ENCODE results near the gene HDAC8.

HDAC8 gene

GRCh38 chrX:72366701-72367454 is 205.8 kb downstream of the HDAC8 start:
- Mint-ChIP-seq H3K27me3 (no peaks in the 10 kb centered on the region), H3K27ac (no peak overlapping the region)

GRCh38 chrX:72366178-72366577 is 206.5 kb downstream of the HDAC8 start:
- Mint-ChIP-seq H3K4me3 (no peak overlapping the region), H3K36me3 (peaks cover 16% of the 10 kb centered on the region), H3K9me3 (no peaks in the 10 kb centered on the region), H3K27ac (no peak overlapping the region), H3K4me1 (no peaks in the 10 kb centered on the region), H3K27me3 (no peaks in the 10 kb centered on the region)
- ATAC-seq (ENCODE audit: low read depth) (no peak), DNase-seq (ENCODE audit: low spot score in 2 of 2) (no peak)

More at GRCh38 chrX:72366701-72367454, 205.8 kb downstream of the HDAC8 start:
- Mint-ChIP-seq H3K4me1 (no peaks in the 10 kb centered on the region), H3K36me3 (peaks cover 16% of the 10 kb centered on the region), H3K4me3 (no peak overlapping the region), H3K9me3 (no peaks in the 10 kb centered on the region)
- ATAC-seq (ENCODE audit: low read depth): no peak
- DNase-seq (ENCODE audit: low spot score in 2 of 2): no peak

- ATAC-seq (ENCODE audit: low read depth) (no peak), DNase-seq (ENCODE audit: low spot score in 2 of 2) (no peak)
- no peaks in the 10 kb centered on the region for H3K4me1 Mint-ChIP-seq
- H3K9me3 Mint-ChIP-seq: no peaks in the 10 kb centered on the region
- H3K36me3 Mint-ChIP-seq: peaks cover 16% of the 10 kb centered on the region
- H3K27me3 Mint-ChIP-seq: no peaks in the 10 kb centered on the region
- H3K27ac Mint-ChIP-seq: no peak overlapping the region
- H3K4me3 Mint-ChIP-seq: no peak overlapping the region
Observed at GRCh38 chrX:72365126-72365525, 207.5 kb downstream of the HDAC8 start.

- H3K36me3 Mint-ChIP-seq: peaks cover 26% of the 10 kb centered on the region
- no peak overlapping the region for H3K27ac Mint-ChIP-seq
- H3K4me3 Mint-ChIP-seq: no peak overlapping the region
- ATAC-seq (ENCODE audit: low read depth) (no peak), DNase-seq (ENCODE audit: low spot score in 2 of 2) (no peak)
- no peaks in the 10 kb centered on the region for H3K27me3 Mint-ChIP-seq
- no peaks in the 10 kb centered on the region for H3K9me3 Mint-ChIP-seq
- H3K4me1 Mint-ChIP-seq: no peaks in the 10 kb centered on the region
Observed at GRCh38 chrX:72360326-72360725, 212.3 kb downstream of the HDAC8 start.

GRCh38 chrX:72358313-72358712 is 214.3 kb downstream of the HDAC8 start:
- Mint-ChIP-seq H3K27me3 (no peaks in the 10 kb centered on the region), H3K9me3 (no peaks in the 10 kb centered on the region), H3K4me3 (no peak overlapping the region), H3K27ac (no peak overlapping the region), H3K4me1 (no peaks in the 10 kb centered on the region), H3K36me3 (peaks cover 21% of the 10 kb centered on the region)
- ATAC-seq (ENCODE audit: low read depth) (no peak), DNase-seq (ENCODE audit: low spot score in 2 of 2) (no peak)

GRCh38 chrX:72352786-72353185 is 219.9 kb downstream of the HDAC8 start:
- H3K9me3 Mint-ChIP-seq: no peaks in the 10 kb centered on the region

GRCh38 chrX:72351606-72352334 is 220.9 kb downstream of the HDAC8 start:
- ATAC-seq (ENCODE audit: low read depth): no peak
- Mint-ChIP-seq H3K4me3 (no peak overlapping the region), H3K4me1 (no peaks in the 10 kb centered on the region), H3K9me3 (no peaks in the 10 kb centered on the region), H3K36me3 (peaks cover 30% of the 10 kb centered on the region), H3K27ac (peak overlapping the region; percentile 31), H3K27me3 (no peaks in the 10 kb centered on the region)
- no peak for DNase-seq (ENCODE audit: low spot score in 2 of 2)

More at GRCh38 chrX:72352786-72353185, 219.9 kb downstream of the HDAC8 start:
- Mint-ChIP-seq H3K4me1 (no peaks in the 10 kb centered on the region), H3K36me3 (peaks cover 33% of the 10 kb centered on the region), H3K4me3 (no peak overlapping the region), H3K27ac (peak overlapping the region; percentile 31), H3K27me3 (no peaks in the 10 kb centered on the region)
- ATAC-seq (ENCODE audit: low read depth) (no peak), DNase-seq (ENCODE audit: low spot score in 2 of 2) (no peak)

- no peaks in the 10 kb centered on the region for H3K27me3 Mint-ChIP-seq
- no peak overlapping the region for H3K4me3 Mint-ChIP-seq
- ATAC-seq (ENCODE audit: low read depth) (no peak), DNase-seq (ENCODE audit: low spot score in 2 of 2) (no peak)
- H3K9me3 Mint-ChIP-seq: no peaks in the 10 kb centered on the region
- H3K4me1 Mint-ChIP-seq: no peaks in the 10 kb centered on the region
- H3K36me3 Mint-ChIP-seq: peaks cover 31% of the 10 kb centered on the region
- H3K27ac Mint-ChIP-seq: no peak overlapping the region
Observed at GRCh38 chrX:72349190-72349589, 223.5 kb downstream of the HDAC8 start.

GRCh38 chrX:72348247-72348979 is 224.2 kb downstream of the HDAC8 start:
- no peaks in the 10 kb centered on the region for H3K27me3 Mint-ChIP-seq
- ATAC-seq (ENCODE audit: low read depth) (no peak), DNase-seq (ENCODE audit: low spot score in 2 of 2) (no peak)
- H3K4me1 Mint-ChIP-seq: no peaks in the 10 kb centered on the region
- H3K27ac Mint-ChIP-seq: no peak overlapping the region
- no peaks in the 10 kb centered on the region for H3K9me3 Mint-ChIP-seq
- no peak overlapping the region for H3K4me3 Mint-ChIP-seq
- H3K36me3 Mint-ChIP-seq: peaks cover 31% of the 10 kb centered on the region

GRCh38 chrX:72347366-72347765 is 225.3 kb downstream of the HDAC8 start:
- no peak overlapping the region for H3K4me3 Mint-ChIP-seq
- peaks cover 31% of the 10 kb centered on the region for H3K36me3 Mint-ChIP-seq
- no peaks in the 10 kb centered on the region for H3K4me1 Mint-ChIP-seq
- ATAC-seq (ENCODE audit: low read depth): no peak
- no peak overlapping the region for H3K27ac Mint-ChIP-seq
- H3K27me3 Mint-ChIP-seq: no peaks in the 10 kb centered on the region
- no peaks in the 10 kb centered on the region for H3K9me3 Mint-ChIP-seq
- DNase-seq (ENCODE audit: low spot score in 2 of 2): no peak

- Mint-ChIP-seq H3K36me3 (peaks cover 27% of the 10 kb centered on the region), H3K27ac (no peak overlapping the region), H3K4me3 (no peak overlapping the region), H3K9me3 (no peaks in the 10 kb centered on the region), H3K4me1 (no peaks in the 10 kb centered on the region), H3K27me3 (no peaks in the 10 kb centered on the region)
- ATAC-seq (ENCODE audit: low read depth) (no peak), DNase-seq (ENCODE audit: low spot score in 2 of 2) (no peak)
Observed at GRCh38 chrX:72346302-72346949, 226.2 kb downstream of the HDAC8 start.

GRCh38 chrX:72340626-72341025 is 232.0 kb downstream of the HDAC8 start:
- Mint-ChIP-seq H3K27me3 (no peaks in the 10 kb centered on the region), H3K27ac (no peak overlapping the region)

GRCh38 chrX:72340041-72340440 is 232.6 kb downstream of the HDAC8 start:
- Mint-ChIP-seq H3K36me3 (peaks cover 25% of the 10 kb centered on the region), H3K27ac (no peak overlapping the region), H3K4me1 (no peaks in the 10 kb centered on the region), H3K4me3 (no peak overlapping the region), H3K9me3 (no peaks in the 10 kb centered on the region), H3K27me3 (no peaks in the 10 kb centered on the region)
- ATAC-seq (ENCODE audit: low read depth): no peak
- no peak for DNase-seq (ENCODE audit: low spot score in 2 of 2)

More at GRCh38 chrX:72340626-72341025, 232.0 kb downstream of the HDAC8 start:
- Mint-ChIP-seq H3K4me3 (no peak overlapping the region), H3K36me3 (peaks cover 24% of the 10 kb centered on the region), H3K4me1 (no peaks in the 10 kb centered on the region), H3K9me3 (no peaks in the 10 kb centered on the region)
- DNase-seq (ENCODE audit: low spot score in 2 of 2) (no peak), ATAC-seq (ENCODE audit: low read depth) (no peak)

- ATAC-seq (ENCODE audit: low read depth) (no peak), DNase-seq (ENCODE audit: low spot score in 2 of 2) (no peak)
- H3K27ac Mint-ChIP-seq: no peak overlapping the region
- no peaks in the 10 kb centered on the region for H3K27me3 Mint-ChIP-seq
- H3K36me3 Mint-ChIP-seq: peaks cover 22% of the 10 kb centered on the region
- H3K4me3 Mint-ChIP-seq: no peak overlapping the region
- peaks cover 5% of the 10 kb centered on the region for H3K9me3 Mint-ChIP-seq
- H3K4me1 Mint-ChIP-seq: no peaks in the 10 kb centered on the region
Observed at GRCh38 chrX:72330131-72330530, 242.5 kb downstream of the HDAC8 start.
